Parathyroid adenoma (tissue), 2 donors: ENCODE results near the gene DUSP16.

Experiments
- H2AFZ ChIP-seq: fragments of 300-600 bp; sonication (generic); one replicate; pipeline ENCODE4 v1.7.0; 2017; ENCODE audit warnings: antibody characterized with exemption, mild to moderate bottlenecking
- H3K27ac ChIP-seq: fragments of 300-600 bp; sonication (generic); one replicate; pipeline ENCODE4 v1.7.0; 2017
- H3K27me3 ChIP-seq: fragments of 300-600 bp; sonication (generic); one replicate; pipeline ENCODE4 v1.7.0; 2017; ENCODE audit warnings: low read length; ENCODE audit not compliant: control insufficient read depth, insufficient read depth
- H3K36me3 ChIP-seq: fragments of 300-600 bp; sonication (generic); one replicate; pipeline ENCODE4 v1.7.0; 2017; ENCODE audit warnings: low read length; ENCODE audit not compliant: control insufficient read depth, insufficient read depth
- H3K4me1 ChIP-seq: fragments of 300-600 bp; sonication (generic); one replicate; pipeline ENCODE4 v1.7.0; 2017; ENCODE audit warnings: control low read depth
- H3K4me2 ChIP-seq: fragments of 300-600 bp; sonication (generic); one replicate; pipeline ENCODE4 v1.7.0; 2017; ENCODE audit warnings: low read length
- H3K4me3 ChIP-seq: fragments of 300-600 bp; sonication (generic); one replicate; pipeline ENCODE4 v1.7.0; 2017; ENCODE audit warnings: low read depth, low read length
- H3K79me2 ChIP-seq: fragments of 300-600 bp; sonication (generic); one replicate; pipeline ENCODE4 v1.7.0; 2017; ENCODE audit warnings: control low read depth
- H3K9ac ChIP-seq: fragments of 300-600 bp; sonication (generic); one replicate; pipeline ENCODE4 v1.7.0; 2017; ENCODE audit warnings: mild to moderate bottlenecking
- H3K9me3 ChIP-seq: fragments of 300-600 bp; sonication (generic); one replicate; pipeline ENCODE4 v1.7.0; 2017; ENCODE audit warnings: low read length; ENCODE audit not compliant: control insufficient read depth
- TF ChIP-seq, protein P1 (sequence below): fragments of 300-600 bp; sonication (generic); IDR thresholded peaks from one replicate; pipeline ENCODE4 v1.7.0; 2017; ENCODE audit warnings: antibody characterized with exemption, mild to moderate bottlenecking
- donor health status: primary hyperparathyroidism.

The DUSP16 gene, protein sequence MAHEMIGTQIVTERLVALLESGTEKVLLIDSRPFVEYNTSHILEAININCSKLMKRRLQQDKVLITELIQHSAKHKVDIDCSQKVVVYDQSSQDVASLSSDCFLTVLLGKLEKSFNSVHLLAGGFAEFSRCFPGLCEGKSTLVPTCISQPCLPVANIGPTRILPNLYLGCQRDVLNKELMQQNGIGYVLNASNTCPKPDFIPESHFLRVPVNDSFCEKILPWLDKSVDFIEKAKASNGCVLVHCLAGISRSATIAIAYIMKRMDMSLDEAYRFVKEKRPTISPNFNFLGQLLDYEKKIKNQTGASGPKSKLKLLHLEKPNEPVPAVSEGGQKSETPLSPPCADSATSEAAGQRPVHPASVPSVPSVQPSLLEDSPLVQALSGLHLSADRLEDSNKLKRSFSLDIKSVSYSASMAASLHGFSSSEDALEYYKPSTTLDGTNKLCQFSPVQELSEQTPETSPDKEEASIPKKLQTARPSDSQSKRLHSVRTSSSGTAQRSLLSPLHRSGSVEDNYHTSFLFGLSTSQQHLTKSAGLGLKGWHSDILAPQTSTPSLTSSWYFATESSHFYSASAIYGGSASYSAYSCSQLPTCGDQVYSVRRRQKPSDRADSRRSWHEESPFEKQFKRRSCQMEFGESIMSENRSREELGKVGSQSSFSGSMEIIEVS

GRCh38 chr12:12562585-12563261 is at the start of gene DUSP16:
TSS of gene DUSP16 (minus strand) at chr12:12562863. CDS start at chr12:12521098, 41,765 bp downstream.
- TF ChIP-seq, protein P1, sequence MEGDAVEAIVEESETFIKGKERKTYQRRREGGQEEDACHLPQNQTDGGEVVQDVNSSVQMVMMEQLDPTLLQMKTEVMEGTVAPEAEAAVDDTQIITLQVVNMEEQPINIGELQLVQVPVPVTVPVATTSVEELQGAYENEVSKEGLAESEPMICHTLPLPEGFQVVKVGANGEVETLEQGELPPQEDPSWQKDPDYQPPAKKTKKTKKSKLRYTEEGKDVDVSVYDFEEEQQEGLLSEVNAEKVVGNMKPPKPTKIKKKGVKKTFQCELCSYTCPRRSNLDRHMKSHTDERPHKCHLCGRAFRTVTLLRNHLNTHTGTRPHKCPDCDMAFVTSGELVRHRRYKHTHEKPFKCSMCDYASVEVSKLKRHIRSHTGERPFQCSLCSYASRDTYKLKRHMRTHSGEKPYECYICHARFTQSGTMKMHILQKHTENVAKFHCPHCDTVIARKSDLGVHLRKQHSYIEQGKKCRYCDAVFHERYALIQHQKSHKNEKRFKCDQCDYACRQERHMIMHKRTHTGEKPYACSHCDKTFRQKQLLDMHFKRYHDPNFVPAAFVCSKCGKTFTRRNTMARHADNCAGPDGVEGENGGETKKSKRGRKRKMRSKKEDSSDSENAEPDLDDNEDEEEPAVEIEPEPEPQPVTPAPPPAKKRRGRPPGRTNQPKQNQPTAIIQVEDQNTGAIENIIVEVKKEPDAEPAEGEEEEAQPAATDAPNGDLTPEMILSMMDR: peak; percentile 18

DNA sequence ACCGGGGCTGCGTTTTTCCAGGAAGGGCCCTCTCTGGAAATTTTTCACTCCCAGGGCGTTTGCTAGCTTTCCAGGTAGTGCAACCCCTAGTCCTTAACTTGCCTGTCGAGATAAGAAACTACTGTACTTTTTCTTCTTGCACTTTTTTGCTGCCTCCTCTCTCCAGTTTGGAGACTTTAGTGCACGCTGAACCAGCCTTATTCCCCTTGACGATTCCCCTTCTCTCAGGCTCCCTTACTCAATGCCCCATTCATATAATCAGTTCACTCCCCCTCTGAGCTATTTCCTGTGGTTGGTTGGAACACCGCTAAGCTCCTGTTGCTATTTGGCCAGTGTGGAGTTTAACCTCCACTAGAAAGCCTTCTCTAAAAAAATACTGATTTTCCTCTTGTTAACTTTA is 49.7 kb upstream of the DUSP16 start:
- no peaks in the 10 kb centered on the region for H3K9me3 ChIP-seq
- no peaks in the 10 kb centered on the region for H3K27me3 ChIP-seq
- peak overlapping the region; percentile 83 for H3K4me2 ChIP-seq
- peak overlapping the region; percentile 89 for H3K9ac ChIP-seq
- no peaks in the 10 kb centered on the region for H3K36me3 ChIP-seq
- H3K27ac ChIP-seq: peak overlapping the region; percentile 97
- H2AFZ ChIP-seq: peak overlapping the region; percentile 94
- H3K79me2 ChIP-seq: peaks cover 24% of the 10 kb centered on the region
- TF ChIP-seq, protein P1: no peak
- peak overlapping the region; percentile 92 for H3K4me3 ChIP-seq
- no peaks in the 10 kb centered on the region for H3K4me1 ChIP-seq

More at GRCh38 chr12:12562585-12563261, at the start of gene DUSP16:
- H3K27ac ChIP-seq: peak within 1 kb of the TSS; percentile 95
- H3K9me3 ChIP-seq: no peaks in the 10 kb centered on the region
- peak within 1 kb of the TSS; percentile 99 for H3K4me2 ChIP-seq
- peak within 1 kb of the TSS; percentile 88 for H3K4me3 ChIP-seq
- H3K36me3 ChIP-seq: no peaks in the 10 kb centered on the region
- peak within 1 kb of the TSS; percentile 98 for H2AFZ ChIP-seq
- no peaks in the 10 kb centered on the region for H3K27me3 ChIP-seq
- peaks cover 14% of the 10 kb centered on the region for H3K79me2 ChIP-seq
- peaks cover 11% of the 10 kb centered on the region for H3K4me1 ChIP-seq
- peak within 1 kb of the TSS; percentile 74 for H3K9ac ChIP-seq

DNA sequence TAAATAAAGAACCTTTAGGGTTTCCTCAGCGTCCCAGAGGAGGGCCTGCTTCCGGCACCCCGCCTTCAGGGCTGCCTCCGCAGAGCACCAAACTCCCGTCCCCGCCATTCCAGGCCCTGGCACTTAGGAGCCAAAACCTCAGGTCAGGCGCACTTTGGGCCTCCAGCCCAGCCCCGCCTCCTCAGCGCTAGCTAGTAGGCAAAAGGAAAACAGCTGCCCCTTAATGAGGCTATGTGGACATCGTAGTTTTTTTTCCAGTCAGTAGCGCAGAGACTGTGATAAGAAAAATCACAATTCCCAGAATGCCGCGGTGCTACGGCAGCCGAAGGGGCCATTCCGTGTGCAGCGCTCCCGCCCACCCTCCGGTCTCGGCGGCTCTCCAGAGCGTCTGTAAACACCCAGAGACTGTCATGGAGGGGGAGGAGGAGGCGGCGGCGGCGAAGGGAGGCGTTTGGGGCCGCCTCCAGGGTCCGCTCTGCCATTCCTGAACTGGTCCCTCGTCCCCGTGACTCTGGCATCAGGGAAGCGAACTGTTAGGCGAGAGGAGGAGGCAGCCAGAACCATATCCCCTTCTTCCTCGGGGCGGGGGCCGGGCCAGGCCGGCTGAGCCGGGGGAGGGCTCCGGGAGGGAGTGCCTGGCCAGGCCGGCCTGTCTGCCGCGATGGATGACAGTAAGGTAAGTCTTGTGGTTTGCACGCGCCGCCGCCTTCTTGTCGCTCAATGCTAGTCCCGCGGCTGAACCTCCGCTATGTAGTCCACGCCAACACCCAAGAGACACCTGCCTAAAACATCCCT is 49.0 kb upstream of the DUSP16 start, which contains the start of gene CREBL2:
Gene CREBL2, plus strand, starts transcription at position 365 of the 795 bp plus-strand sequence. Its CDS starts 297 bp downstream, at position 662.
- TF ChIP-seq, protein P1: no peak
- peaks cover 20% of the 10 kb centered on the region for H3K79me2 ChIP-seq
- H3K27ac ChIP-seq: peak within 1 kb of the TSS; percentile 97
- peak within 1 kb of the TSS; percentile 83 for H3K4me2 ChIP-seq
- H3K4me3 ChIP-seq: peak within 1 kb of the TSS; percentile 92
- H3K36me3 ChIP-seq: no peaks in the 10 kb centered on the region
- peak within 1 kb of the TSS; percentile 89 for H3K9ac ChIP-seq
- no peaks in the 10 kb centered on the region for H3K27me3 ChIP-seq
- H3K4me1 ChIP-seq: no peaks in the 10 kb centered on the region
- no peaks in the 10 kb centered on the region for H3K9me3 ChIP-seq
- peak within 1 kb of the TSS; percentile 94 for H2AFZ ChIP-seq

DNA sequence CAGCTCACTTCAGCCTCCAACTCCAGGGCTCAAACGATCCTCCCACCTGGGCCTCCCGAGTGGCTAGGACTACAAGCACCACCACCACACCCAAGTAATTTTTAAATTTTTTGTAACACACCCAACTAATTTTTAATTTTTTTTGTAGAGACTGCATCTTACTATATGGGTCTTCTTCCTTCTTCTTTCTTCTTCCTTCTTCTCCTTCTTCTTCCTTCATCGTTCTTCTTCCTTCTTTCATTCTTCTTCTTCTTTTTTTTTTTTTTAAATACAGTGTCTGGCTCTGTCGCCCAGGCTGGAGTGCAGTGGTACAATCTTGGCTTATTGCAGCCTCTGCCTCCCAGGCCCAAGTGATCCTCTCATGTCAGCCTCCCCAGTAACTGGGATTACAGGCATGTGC is 48.0 kb upstream of the DUSP16 start:
- Histone ChIP-seq H3K4me2 (peak overlapping the region; percentile 83), H3K27ac (peak overlapping the region; percentile 97), H3K79me2 (peaks cover 18% of the 10 kb centered on the region), H3K4me3 (peak overlapping the region; percentile 92), H3K9ac (no peak overlapping the region), H3K9me3 (no peaks in the 10 kb centered on the region), H3K4me1 (no peaks in the 10 kb centered on the region), H3K36me3 (no peaks in the 10 kb centered on the region), H2AFZ (peak overlapping the region; percentile 94), H3K27me3 (no peaks in the 10 kb centered on the region)
- TF ChIP-seq, protein P1: no peak
